Endothelial cell of umbilical vein (primary cell): ENCODE data around the gene ATP6V1E1. TPM values are rescaled to one million over a fixed set of nuclear protein-coding genes. Genes with fewer than 3 reads are reported as not detected.

Source experiments
- BruUV-seq: library from RNA; stranded (reverse); fragments of 400-500 nt; replicated peaks from 2 replicates; lab custom pipeline; 2021; lab: Mats Ljungman, UMichigan
- CTCF ChIA-PET: fragments of 300-600, 350-600 bp; sonication (Branson Sonifier 250); formaldehyde crosslinking; loops from one replicate; lab custom pipeline; 2021; ENCODE audit warnings: antibody characterized with exemption, inconsistent platforms; lab: Charles Lee
- POLR2A ChIA-PET: fragments of 300-600, 350-600 bp; sonication (Branson Sonifier 250); formaldehyde crosslinking; loops from one replicate; lab custom pipeline; 2021; ENCODE audit warnings: antibody characterized with exemption, inconsistent platforms; lab: Charles Lee
- DNase-seq: peaks from one replicate; pipeline ENCODE4 v3.0.0-alpha.2; 2011; ENCODE audit warnings: low read depth, low spot score
- FAIRE-seq: peaks from 2 replicates; lab custom pipeline; 2011; peaks lifted over from hg19 to GRCh38; lab: Jason Lieb, UNC
- H2AFZ ChIP-seq: 2 replicates; pipeline ENCODE4 v1.6.0; 2012; ENCODE audit warnings: low read depth, low read length, control low read depth, inconsistent platforms
- H3K27ac ChIP-seq: 2 replicates; pipeline ENCODE4 v1.5.1; 2011; ENCODE audit warnings: low read depth, mild to moderate bottlenecking, control low read depth, low read length, moderate library complexity; ENCODE audit not compliant: insufficient read depth
- H3K27me3 ChIP-seq, 2 experiments: 2 replicates each; pipeline versions ENCODE4 v1.6.0 to v1.6.1; 2011; ENCODE audit warnings: low read length in 2 of 2, mixed read lengths in 1 of 2; ENCODE audit not compliant: control insufficient read depth in 2 of 2, insufficient read depth in 2 of 2
- H3K36me3 ChIP-seq, 2 experiments: 2 replicates in 1 of 2; 3 replicates in 1 of 2; pipeline ENCODE4 v1.5.1; 2011; ENCODE audit warnings: low read length in 2 of 2, mild to moderate bottlenecking in 1 of 2, moderate library complexity in 1 of 2; ENCODE audit not compliant: control insufficient read depth in 2 of 2, insufficient read depth in 2 of 2; ENCODE audit errors: extremely low read depth in 1 of 2
- H3K4me1 ChIP-seq: 3 replicates; pipeline ENCODE4 v1.5.1; 2011; ENCODE audit warnings: mild to moderate bottlenecking, low read length; ENCODE audit not compliant: control insufficient read depth, insufficient read depth; ENCODE audit errors: extremely low read depth
- H3K4me2 ChIP-seq: 2 replicates; pipeline ENCODE4 v1.6.1; 2011; ENCODE audit warnings: low read length, control low read depth, mixed read lengths; ENCODE audit not compliant: insufficient read depth
- H3K4me3 ChIP-seq, 3 experiments: fragments of 200-600 bp in 1 of 3; sonication (generic), shearing (Covaris generic) in 1 of 3; replicated peaks in 1 of 3; 2 replicates each; pipeline ENCODE4 v1.5.1; 2011 to 2016; ENCODE audit warnings: control low read depth in 3 of 3, low read length in 3 of 3, mild to moderate bottlenecking in 2 of 3, inconsistent platforms in 1 of 3, low read depth in 1 of 3, moderate library complexity in 1 of 3; ENCODE audit not compliant: insufficient read depth in 1 of 3
- H3K79me2 ChIP-seq: 2 replicates; pipeline ENCODE4 v1.6.0; 2012; ENCODE audit warnings: low read length, inconsistent platforms; ENCODE audit not compliant: control insufficient read depth, insufficient read depth
- H3K9ac ChIP-seq: replicated peaks from 2 replicates; pipeline ENCODE3; 2011; ENCODE audit warnings: low read length, control low read depth; ENCODE audit not compliant: insufficient read depth; ENCODE audit errors: extremely low read depth
- H3K9me1 ChIP-seq: replicated peaks from 3 replicates; pipeline ENCODE4 v1.6.0; 2011; ENCODE audit warnings: mild to moderate bottlenecking, low read length; ENCODE audit not compliant: control insufficient read depth, insufficient read depth; ENCODE audit errors: extremely low read depth
- H3K9me3 ChIP-seq: replicated peaks from 2 replicates; pipeline ENCODE4 v1.5.1; 2012; ENCODE audit warnings: low read length, inconsistent platforms; ENCODE audit not compliant: control insufficient read depth, insufficient read depth
- H4K20me1 ChIP-seq: replicated peaks from 2 replicates; pipeline ENCODE3; 2011; ENCODE audit warnings: mild to moderate bottlenecking, low read length; ENCODE audit not compliant: control insufficient read depth, insufficient read depth; ENCODE audit errors: extremely low read depth
- CTCF ChIP-seq, 2 donors: IDR thresholded peaks; 1 replicate in 1 of 2; 2 replicates in 1 of 2; pipeline ENCODE4 v1.5.1; 2011; ENCODE audit warnings: low read length in 2 of 2, mild to moderate bottlenecking in 2 of 2, moderate library complexity in 2 of 2, control low read depth in 1 of 2, inconsistent platforms in 1 of 2, low read depth in 1 of 2; ENCODE audit not compliant: insufficient read depth in 1 of 2; ENCODE audit errors: extremely low read depth in 1 of 2
- FOS ChIP-seq: IDR thresholded peaks from 2 replicates; pipeline ENCODE4 v1.6.1; 2011; ENCODE audit warnings: mild to moderate bottlenecking, low read length, moderate library complexity, borderline replicate concordance; ENCODE audit not compliant: insufficient read depth
- JUN ChIP-seq: IDR thresholded peaks from 2 replicates; pipeline ENCODE4 v1.6.1; 2011; ENCODE audit warnings: borderline replicate concordance, low read depth; ENCODE audit not compliant: insufficient read length, insufficient read depth
- MYC ChIP-seq: IDR thresholded peaks from one replicate; pipeline ENCODE4 v1.6.1; 2011; ENCODE audit warnings: mild to moderate bottlenecking, low read depth, low read length
- POLR2AphosphoS5 ChIP-seq: IDR thresholded peaks from 2 replicates; pipeline ENCODE4 v1.6.1; 2012; ENCODE audit warnings: low read depth, mild to moderate bottlenecking, control low read depth, low read length, moderate library complexity; ENCODE audit not compliant: insufficient read depth
- dilution Hi-C: fragments of 300-500 bp; cut with MboI; formaldehyde crosslinking; loops from one replicate; pipeline ENCODE4 v1.15.0; 2019; ENCODE audit warnings: low sequenced_read_pairs; ENCODE audit not compliant: extremely low pct_ligation_motif_present
- intact Hi-C: fragments of 100-400 bp; cut with micrococcal nuclease; formaldehyde crosslinking; loops from one replicate; pipeline ENCODE4 v1.10.0; 2022
- polyA plus RNA-seq, 4 experiments: library from polyadenylated mRNA; depleted of rRNA in 3 of 4; stranded (reverse) in 3 of 4; unstranded in 1 of 4; fragments of >200 nt; gene quantifications; 2 replicates each; pipeline versions ENCODE4 v1.2.1 to v1.2.3, GENCODE V29; 2011 to 2012; ENCODE audit warnings: missing spikeins in 1 of 4
- total RNA-seq: library from RNA; stranded (reverse); gene quantifications from 2 replicates; pipeline ENCODE4 v1.2.3, GENCODE V29; 2021

Gene ATP6V1E1
- total and polyA plus RNA-seq, 2 donors (not counting 3 experiments of a cell fraction or from before 2014, with no cell fraction given) = 95.2 to 113 TPM

GRCh38 chr22:17633998-17634323 is 5.4 kb upstream of the ATP6V1E1 start:
- no TSS peak for BruUV-seq
- TF ChIP-seq MYC (no peak), POLR2AphosphoS5 (no peak), FOS (no peak), JUN (no peak), CTCF (IDR thresholded peaks at IDR 0.05; ENCODE audit: extremely low read depth in 1 of 2, insufficient read depth in 1 of 2, low read depth in 1 of 2, low read length in 2 of 2) (no peak)
- intact Hi-C loops (loop anchor here (10.0 kb wide), 2 partner anchors 141 to 441 kb away; partner anchors contain the start of genes BID and PEX26), dilution Hi-C loops (no loop called here)
- no peak for DNase-seq
- FAIRE-seq = no peak
- Histone ChIP-seq H3K4me3 (no peak overlapping the region), H4K20me1 (no peaks in the 10 kb centered on the region), H2AFZ (no peak overlapping the region), H3K36me3 (no peaks in the 10 kb centered on the region), H3K9me1 (no peaks in the 10 kb centered on the region), H3K27me3 (no peaks in the 10 kb centered on the region), H3K79me2 (no peaks in the 10 kb centered on the region), H3K9ac (no peak overlapping the region), H3K27ac (no peak overlapping the region), H3K9me3 (no peaks in the 10 kb centered on the region), H3K4me1 (peaks cover 16% of the 10 kb centered on the region), H3K4me2 (no peak overlapping the region)
- POLR2A ChIA-PET = no interaction called here
- CTCF ChIA-PET = no interaction called here
